COLO829 (cell line): Measurements from ENCODE around the gene ADRM1.

Source experiments
- DNase-seq: peaks from one replicate; pipeline ENCODE4 v3.0.0; 2012; ENCODE audit warnings: low spot score

ADRM1 gene

DNA sequence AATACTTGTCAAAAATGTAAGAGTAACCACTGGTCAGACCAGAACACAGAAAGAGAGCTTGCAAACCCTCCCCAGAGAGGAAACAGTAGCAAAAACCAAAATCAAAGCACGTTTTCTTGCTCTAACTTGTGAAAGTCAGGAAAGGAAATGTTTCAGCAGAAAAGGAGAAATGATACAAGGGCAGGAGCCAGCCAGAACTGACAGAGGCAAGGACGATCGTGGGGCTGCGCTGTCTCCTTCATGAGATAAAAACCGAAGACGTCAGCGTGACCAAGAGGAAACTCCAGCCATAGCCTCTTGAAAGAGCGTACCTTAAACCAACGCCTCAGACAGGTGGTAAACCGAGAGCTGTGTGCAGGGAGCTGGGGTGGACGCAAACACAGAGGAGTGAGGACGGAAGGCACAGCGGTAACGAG lies 36.9 kb downstream of the ADRM1 start:
- no peak for DNase-seq

DNA sequence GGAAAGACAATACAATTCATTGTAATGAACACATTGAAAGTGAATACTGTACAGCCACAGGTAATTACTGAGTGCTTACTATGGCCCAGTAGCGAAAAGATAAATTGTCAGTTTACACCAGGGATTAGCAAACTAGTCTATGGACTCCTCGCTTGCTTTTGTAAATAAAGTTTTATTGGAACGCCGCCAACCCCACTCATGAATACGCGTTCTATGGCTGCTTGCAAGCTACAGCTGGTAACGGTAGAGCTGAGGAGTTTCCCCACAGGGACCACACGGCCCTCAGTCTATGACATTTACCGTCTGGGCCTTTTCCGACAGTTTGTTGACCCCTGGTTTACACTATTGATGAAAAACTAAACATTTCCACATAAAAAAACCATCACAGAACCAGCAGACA lies 40.1 kb downstream of the ADRM1 start:
- no peak for DNase-seq

DNA sequence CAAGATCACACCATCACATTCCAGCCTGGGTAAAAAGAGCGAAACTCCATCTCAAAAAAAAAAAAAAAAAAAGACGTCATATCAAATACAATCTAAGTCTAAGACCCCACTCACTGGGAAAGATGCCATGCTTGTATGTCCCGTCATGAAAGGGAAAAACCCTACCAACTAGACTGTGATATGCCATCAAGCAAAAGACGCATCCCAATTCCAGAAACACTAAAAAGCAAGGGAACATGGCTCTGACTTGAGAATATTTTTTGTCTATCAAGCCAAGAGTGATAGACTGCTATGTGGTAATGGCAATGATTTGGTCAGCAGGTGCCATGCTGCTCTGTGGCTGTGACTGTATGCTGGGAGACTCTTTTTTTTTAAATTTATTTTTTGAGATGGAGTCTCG lies 41.3 kb downstream of the ADRM1 start:
- DNase-seq: no peak

DNA sequence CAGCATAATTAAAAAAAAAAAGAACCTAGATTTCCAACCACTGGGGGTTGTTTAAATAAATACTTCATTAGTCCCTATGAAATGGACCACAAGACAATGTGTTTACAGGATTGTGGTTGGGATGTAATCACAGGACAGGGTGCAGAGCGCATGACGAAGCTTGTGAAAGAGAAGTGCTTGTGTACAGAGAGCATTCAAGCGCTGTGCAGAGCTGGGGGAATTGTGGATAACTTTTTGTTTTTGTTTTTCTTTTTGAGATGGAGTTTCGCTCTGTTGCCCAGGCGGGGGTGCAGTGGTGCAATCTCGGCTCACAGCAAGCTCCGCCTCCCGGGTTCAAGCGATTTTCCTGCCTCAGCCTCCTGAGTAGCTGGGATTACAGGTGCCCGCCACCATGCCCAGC lies 42.0 kb downstream of the ADRM1 start:
- no peak for DNase-seq

DNA sequence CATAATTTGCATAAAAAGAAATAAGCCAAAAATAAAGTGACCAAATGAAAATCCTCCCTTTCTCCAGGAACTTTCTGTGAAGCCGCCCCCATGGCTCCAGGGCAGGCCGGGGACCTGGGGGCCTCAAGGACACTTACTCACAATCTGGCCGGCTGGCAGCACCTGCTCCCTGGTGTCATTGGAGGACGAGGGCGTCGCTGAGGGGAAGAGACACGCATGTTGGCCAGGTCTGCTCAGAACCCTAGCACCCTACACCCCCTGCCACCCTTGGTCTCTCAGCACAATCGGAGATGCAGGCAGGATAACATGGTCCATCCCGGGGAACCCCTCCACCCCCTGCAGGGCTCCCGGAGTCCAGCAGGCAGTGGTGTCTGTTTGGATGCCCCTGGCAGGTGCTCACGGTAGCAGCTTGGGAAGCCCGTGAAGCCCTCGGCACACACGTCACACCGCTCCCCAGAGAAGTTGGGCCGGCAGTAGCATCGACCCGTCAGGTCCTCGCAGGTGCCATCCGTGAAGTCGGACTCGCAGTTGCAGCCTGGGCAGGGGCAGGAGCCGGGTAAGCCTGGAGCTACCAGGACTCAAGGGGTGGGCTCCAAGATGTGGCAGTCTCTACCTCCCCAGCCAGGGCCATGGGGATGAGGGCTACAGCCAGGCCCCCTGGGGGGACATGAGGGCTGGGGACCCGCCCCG lies 43.0 kb downstream of the ADRM1 start:
- DNase-seq: no peak

DNA sequence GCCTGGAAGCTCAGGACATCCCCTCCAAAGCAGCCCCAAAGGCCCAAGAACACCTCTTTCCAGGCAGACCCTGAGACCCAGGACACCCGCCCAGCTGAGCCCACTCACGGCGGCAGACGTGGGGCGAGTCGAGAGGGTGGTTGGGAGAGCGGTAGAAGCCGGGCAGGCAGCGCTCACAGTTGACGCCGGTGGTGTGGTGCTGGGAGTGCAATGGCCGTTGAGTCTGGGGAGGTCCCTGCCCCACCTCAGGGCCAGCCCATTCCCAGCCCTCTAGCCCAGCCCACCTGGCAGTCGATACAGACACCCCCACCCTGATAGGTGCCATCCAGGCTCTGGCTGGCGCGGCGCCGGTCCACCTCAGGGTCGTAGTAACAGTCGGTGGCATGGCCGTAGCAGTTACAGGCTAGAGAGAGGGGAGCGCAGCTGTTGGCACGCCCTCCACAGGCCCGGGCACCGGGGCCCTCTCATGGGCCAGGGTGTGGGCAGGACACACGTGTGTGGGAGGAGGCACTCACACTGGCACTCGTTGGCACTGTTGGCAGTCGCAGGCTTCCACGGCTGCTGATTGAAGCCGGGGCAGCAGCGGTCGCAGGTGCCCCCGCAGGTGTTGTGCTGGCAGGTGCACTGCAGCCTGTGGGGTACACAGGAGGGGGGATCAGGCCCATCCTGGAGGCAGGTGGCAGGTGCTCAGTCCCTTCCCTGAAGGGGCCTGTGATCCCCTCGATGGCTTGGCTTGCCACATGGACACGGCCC lies 43.8 kb downstream of the ADRM1 start:
- DNase-seq: no peak

DNA sequence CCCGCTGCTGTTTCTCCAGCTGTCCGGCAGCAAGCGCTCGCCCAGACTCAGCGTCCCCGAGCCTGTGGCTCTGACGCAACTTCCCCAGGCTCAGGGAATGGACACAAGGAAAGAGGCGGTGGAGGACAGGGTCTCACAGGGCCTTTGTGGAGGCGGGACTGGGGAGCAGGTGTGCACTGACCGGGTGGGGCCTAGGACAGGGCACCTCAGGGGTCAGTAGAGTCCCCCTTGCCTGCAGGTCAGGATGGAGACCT lies 44.3 kb downstream of the ADRM1 start:
- DNase-seq: no peak

DNA sequence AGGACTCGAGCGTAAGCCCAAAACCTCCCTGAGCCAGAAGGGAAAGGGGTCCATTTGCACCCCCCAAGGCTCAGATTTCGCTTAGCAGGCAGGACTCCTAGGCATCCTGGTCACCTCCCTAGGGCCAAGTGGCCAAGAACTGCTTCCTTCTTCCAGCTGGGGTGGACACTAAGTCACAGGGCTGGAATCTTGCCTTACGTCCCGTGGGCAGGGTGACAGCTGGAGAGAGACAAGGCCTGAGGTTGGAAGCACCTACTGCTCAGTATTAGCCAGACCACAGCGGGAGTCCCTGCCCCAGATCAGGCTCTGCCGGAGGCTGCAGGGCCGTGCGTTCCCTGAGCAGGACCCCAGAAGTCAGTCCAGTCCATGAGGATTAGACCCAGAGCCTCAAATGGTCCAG lies 44.6 kb downstream of the ADRM1 start:
- no peak for DNase-seq

DNA sequence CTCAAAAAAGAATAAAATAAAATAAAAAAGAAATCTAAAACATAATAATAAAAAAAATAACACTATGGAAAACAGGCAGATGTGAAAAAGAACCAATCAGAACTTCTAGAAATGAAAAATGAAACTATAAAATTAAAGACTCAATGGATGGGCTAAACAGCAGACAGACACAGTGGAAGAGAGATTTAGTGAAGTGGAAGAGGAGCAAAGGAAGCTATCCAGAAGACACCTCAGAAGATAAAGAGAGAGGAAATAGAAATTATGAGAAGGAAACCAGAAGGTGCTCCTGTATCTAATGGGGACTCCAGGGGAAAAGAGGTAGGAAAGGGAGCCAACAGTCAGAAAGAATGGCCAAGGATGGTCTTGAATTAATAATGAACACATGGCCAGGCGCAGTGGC lies 45.8 kb downstream of the ADRM1 start:
- DNase-seq: no peak

DNA sequence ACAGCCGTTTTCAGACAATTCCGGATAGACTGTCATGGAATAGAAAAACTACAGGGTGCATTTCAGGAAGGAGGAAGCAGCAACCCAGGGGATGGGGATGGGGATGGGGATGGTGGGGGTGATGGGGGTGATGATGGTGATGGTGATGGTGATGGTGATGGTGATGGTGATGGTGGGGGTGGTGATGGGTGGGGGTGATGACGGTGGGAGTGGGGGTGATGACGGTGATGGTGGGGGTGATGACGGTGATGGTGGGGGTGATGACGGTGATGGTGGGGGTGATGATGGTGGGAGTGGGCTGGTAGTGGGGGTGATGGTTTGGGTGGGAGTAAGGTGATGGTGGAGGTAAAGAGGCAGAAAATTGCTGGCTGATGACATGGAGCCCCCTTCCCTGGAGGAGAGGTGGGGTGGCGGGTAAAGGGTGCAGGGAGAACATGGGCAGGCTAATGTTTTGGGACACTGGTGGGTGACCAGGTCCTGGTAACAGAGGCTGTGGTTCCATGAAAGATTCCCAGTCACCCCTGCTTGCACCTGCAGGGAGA lies 46.8 kb downstream of the ADRM1 start:
- no peak for DNase-seq

DNA sequence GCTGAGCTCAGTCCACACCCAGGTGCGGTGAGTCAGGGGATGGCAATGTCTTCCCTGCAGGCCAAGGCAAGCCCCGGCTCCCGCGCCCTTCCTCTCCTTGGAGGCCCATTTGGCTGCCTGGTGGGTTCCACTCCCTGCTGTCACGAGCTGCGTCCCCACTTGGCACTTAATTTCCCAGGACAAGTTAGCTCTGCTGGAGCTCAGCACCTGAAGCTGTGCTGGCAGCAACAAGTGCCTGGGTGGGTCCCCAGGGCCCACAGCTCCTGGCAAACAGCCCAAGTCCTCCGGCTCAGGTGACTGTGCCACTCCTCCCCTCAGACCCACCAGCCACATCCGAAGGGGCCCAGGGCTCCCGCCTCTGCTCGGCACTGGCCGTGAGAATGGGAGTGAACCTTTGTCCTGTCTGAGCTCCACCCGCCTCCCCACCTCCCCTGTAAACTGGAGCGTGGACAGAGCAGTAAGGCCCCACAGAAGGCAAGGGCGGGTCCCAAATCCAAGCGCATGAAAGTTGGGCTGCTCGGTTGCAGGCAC lies 47.4 kb downstream of the ADRM1 start:
- no peak for DNase-seq

DNA sequence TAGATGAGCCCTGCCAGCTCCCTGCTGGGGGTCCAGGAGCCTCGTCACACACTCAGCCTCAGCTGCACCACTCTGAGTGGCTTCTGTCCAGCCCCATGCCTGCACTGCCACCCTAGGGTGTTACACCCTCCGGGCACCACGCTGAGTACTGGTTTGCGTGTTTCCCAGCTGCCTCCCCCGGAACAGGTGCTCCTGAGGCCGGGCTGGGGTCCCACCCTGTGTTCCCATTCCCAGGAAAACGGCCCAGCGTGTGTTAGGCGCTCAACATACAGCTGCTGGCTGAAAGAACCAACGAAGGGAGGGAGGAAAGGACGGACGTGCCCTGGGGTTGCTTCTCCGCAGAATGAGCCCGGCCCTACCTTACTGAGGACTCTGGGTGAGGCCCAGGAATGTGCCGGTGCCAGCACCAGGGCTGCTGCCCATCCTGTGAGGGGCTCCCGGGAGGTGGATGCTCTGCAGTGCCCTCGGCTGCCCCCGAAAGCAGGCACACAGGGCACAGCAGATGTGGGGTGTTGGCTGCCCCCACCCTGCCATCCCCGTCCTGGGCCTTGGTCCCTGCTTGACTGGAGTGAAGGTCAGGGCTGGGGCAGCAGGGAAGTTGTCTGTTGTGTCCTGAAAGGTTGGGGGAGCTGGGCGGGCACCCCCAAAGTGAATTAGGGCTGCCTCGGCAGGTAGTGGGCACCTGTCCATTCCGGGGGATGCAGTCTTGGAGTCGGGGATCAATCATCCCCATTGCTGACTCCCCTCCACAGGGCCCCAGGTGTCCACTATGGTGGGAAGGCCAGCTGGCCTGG lies 48.0 kb downstream of the ADRM1 start:
- DNase-seq: no peak

DNA sequence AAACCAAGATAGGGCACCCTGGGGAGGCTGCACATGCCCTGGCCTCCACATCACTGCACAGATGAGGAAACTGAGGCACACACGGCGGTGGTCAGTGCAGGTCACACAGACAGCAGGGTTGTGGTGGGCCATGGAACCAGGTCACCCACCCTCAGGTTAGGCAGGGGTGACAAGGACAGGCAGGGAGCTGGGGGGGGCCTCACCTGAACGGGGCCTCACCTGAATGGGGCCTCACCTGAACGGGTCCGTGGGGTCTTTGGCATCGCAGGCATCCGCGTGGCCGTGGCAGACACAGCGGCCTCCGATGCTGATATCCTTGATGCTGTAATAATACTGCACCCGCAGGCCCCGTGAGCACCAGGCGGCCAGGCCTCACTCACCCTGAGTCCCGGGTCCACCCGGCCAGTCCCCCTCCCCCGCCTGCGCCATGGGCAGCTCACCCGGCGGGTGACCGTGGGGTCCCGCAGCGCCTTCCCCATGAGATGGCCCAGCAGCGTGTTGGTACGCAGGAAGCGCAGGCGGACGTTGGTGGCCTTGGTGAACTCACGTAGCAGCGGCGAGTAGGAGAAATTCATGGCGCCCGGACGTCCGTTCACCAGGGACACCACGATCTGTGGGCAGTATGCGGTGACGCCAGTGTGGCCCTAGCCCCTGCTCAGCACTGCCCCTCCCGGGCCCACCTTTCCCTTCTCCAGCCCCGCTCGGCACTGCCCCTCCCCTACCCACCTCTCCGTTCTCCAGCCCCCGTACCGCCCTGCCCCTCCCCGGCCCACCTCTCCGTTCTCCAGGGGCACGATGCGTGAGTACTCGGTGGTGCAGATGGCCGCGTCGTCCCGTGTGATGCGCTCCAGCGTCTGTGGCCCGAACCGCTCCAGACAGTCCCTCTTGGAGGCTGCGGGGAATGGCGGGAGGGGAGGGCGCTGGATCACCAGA lies 48.9 kb downstream of the ADRM1 start:
- no peak for DNase-seq

DNA sequence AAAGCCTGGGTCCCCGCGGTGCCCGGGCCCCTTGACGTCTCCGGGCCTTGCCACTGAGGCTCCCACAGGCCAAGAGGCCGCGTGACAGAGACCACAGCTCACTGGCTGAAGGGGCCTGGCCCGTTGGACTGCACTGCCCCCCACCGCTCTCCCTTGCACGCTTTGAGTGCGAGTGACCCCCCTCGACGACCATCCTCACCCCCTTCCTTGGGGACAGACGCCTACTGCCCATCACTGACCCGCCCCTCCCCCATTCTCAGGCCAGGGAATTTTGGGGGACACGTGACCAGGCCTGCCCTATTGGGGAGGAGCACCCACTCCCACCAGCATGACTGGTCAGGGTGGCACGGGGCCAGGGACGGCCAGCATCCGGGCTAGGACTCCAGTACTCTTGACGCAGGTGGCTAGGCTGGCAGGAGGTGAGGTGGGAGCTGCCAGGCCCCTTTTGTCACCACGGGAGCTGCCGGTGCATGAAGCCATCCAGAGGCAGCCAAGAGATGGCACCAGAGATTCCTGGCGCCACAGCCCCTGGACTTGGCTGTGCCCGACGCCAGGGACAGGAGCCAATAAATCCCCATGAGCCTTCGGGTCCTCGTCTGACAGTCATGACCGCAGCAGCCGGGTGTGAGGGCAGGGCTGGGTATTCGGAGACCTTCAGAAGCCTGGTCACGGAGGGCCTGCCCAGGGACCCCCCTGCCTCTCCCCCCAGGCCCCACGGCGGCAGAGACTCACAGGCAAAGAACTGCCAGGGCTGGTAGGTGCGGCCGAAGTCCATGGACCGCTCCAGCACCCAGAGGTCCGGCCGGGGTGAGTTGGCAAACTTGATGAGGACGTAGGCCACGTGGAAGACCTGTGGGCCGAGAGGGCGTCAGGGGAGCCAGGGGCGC lies 49.8 kb downstream of the ADRM1 start:
- DNase-seq: no peak

DNA sequence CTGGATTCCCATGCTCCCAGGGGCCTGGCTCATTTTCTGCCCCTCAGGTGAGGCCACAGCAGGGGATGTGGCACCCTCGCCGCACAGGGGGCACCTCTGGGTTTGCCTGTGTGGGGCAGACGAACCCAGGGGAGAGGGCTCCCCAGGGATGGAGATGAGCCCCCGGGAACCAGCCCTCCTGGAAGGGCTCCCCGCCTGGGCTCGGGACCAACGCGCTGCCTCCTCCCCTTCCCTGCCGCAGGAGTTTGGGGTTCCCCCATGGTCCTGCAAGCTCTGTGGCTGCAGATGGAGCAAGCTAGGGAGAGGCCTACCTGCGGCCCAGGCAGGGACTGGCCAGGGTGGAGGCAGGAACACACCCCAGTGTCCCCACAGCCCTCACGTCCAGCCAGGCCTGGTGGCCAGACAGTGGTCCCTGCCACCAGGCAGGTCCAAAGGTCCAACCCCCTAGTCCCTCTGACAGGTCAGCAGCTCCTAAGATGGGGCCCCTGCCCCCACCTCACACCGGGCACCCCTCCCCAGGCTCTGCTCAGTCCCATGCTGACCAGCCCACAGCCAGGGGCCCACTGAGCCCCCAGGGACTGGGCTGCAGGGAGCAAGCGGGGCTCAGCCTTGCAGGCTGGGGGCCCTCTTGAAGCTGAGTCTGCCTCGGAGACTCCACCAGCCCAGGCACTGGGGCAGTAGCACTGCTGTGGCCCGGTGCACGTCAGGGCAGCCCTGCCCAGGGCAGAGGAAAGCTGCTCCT lies 50.7 kb downstream of the ADRM1 start:
- DNase-seq: no peak

DNA sequence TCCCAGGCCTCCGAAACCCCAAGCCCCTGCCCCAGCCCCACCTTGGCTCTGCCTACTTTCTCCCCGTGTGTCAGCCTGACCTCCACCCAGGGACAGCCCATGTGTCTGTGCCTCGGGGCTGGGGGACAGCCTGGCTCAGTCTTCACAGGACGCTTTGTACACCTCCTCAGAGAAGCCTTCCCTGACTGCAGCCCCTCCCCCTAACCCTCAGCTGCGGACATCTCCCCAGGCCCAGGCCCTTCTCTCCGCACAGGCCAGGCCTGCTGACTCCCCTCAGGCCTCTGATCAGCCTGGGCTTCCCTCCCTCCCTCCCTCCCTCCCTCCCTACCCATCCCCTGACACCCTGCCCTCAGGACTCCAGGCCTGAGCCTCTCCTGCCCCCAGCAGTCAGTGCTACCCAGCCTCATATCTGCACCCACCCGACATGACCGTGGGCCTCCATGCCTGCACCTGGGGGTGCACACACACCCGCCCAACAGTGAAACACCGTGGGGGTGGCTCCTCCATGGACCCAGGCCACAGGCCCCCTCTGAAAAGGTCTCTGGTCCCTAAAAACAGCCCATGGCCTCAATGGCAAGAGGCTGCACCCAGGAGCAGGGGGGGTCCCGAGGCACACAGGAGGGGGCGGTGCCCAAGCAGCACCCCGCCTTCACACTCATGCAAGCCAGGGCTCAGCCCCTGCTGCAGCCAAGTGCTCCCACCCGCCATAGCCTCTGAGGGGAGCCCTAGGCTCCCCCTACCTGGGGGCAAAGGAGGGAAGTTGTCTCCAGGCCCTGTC lies 51.4 kb downstream of the ADRM1 start:
- DNase-seq: no peak

DNA sequence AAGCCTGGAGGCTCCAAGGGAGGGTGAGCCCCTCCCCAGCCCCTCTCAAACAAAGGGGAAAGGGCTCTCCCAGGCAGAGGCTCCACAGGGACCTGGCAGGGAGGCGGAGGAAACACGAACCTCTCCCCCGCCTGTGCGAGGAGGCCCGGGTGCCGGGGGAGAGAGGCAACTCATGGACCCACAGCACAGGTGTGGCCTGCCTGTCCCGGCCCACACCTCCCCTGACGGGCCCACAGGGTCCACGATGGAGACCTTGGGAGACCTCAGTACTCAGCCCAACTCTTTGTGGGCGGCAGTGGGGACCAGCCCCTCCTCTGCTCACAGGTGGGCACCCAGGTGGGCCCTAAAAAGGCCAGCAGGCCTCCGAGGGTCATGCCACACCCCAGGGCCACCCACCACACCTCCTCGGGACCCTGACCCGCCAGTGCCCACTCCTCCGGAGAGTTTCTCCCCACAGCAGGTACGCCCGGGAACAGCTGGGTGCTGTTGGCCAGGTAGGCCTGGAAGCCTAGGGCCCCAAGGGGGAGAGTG lies 52.1 kb downstream of the ADRM1 start:
- no peak for DNase-seq

DNA sequence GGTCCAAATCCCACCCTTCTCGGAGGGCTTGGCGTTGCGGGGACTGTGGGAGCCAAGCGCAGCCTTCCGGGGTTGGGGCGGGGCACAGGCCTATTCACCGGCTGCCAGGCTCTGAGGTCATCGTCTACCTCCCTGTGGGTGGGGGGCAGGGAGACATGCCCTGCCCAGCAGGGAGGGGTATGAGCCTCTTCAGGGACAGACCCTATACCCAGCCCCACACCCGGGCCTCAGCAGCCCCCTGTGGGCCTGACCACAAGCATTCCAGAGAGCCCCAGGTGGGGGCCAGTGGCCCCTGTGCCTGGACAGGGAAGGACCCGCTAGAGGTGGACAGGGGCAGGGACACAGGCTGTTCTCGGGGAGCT lies 52.7 kb downstream of the ADRM1 start:
- no peak for DNase-seq
